ENCODE measurements around the gene LYPLAL1.

DNA sequence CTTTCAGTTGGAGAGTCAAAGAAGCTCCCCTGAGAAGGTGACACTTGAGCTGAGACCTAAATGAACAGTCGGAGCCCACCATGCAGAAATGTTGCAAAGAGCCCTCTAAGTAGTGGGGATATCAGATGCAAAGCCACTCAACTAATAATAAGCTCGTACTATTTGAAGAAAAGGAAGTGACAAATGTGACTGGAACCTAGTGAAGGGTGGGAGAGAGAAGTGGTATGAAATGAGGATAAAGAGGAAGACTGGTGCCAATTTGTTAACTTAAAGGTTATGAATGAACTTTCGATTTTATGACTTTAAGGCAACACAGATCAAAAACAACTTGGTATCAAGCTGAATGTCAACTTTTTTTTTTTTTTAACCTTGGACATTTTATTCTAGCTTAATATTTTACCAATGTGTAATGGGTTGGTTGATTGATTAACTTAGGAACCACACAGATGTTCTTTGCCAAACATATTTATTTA is 14.7 kb downstream of the LYPLAL1 start:
- TF ChIP-seq, protein P1, sequence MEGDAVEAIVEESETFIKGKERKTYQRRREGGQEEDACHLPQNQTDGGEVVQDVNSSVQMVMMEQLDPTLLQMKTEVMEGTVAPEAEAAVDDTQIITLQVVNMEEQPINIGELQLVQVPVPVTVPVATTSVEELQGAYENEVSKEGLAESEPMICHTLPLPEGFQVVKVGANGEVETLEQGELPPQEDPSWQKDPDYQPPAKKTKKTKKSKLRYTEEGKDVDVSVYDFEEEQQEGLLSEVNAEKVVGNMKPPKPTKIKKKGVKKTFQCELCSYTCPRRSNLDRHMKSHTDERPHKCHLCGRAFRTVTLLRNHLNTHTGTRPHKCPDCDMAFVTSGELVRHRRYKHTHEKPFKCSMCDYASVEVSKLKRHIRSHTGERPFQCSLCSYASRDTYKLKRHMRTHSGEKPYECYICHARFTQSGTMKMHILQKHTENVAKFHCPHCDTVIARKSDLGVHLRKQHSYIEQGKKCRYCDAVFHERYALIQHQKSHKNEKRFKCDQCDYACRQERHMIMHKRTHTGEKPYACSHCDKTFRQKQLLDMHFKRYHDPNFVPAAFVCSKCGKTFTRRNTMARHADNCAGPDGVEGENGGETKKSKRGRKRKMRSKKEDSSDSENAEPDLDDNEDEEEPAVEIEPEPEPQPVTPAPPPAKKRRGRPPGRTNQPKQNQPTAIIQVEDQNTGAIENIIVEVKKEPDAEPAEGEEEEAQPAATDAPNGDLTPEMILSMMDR (IDR thresholded peaks at IDR 0.05 in 4 of 5, conservative IDR thresholded peaks at IDR 0.05 in 1 of 5): no peak
- no peak for TF ChIP-seq POLR2A (IDR thresholded peaks at IDR 0.05)

Data from gastrocnemius medialis (tissue), 4 donors.